Suprapubic skin (tissue), 4 donors: ENCODE results near the gene SYNE3.

Experiments used
- CTCF ChIP-seq, 2 donors: fragments of 200-600 bp in 1 of 2; fragments of 450-650 bp in 1 of 2; sonication (generic) in 1 of 2; IDR thresholded peaks; one replicate each; pipeline ENCODE4 v1.5.1; 2016 to 2019; ENCODE audit warnings: antibody characterized with exemption in 2 of 2, mild to moderate bottlenecking in 1 of 2, moderate library complexity in 1 of 2
- EP300 ChIP-seq: sonication (generic); formaldehyde crosslinking; IDR thresholded peaks from one replicate; pipeline ENCODE4 v1.6.1; 2017; ENCODE audit warnings: antibody characterized with exemption
- POLR2A ChIP-seq, 2 donors: fragments of 450-650 bp; IDR thresholded peaks; one replicate each; pipeline ENCODE4 v1.6.1; 2017; ENCODE audit warnings: antibody characterized with exemption in 2 of 2, mild to moderate bottlenecking in 2 of 2, moderate library complexity in 2 of 2
- POLR2AphosphoS5 ChIP-seq, 3 donors: sonication (generic); formaldehyde crosslinking; IDR thresholded peaks; one replicate each; pipeline ENCODE4 v1.6.1; 2017; ENCODE audit warnings: antibody characterized with exemption in 3 of 3

- no peak for TF ChIP-seq CTCF (IDR thresholded peaks at IDR 0.05)
- no peak for TF ChIP-seq POLR2A (IDR thresholded peaks at IDR 0.05)
- TF ChIP-seq EP300 = no peak
- TF ChIP-seq POLR2AphosphoS5 (IDR thresholded peaks at IDR 0.05) = no peak
These were observed 25.6 kb downstream of the SYNE3 start for GRCh38 chr14:95490727-95491451.
